IgD-negative memory B cell (primary cell): ENCODE results near the gene CLCF1. TPM values are rescaled to one million over a fixed set of nuclear protein-coding genes. Genes with fewer than 3 reads are reported as not detected.
"Not testable (repeated sequence)": the region's sequence is repeated elsewhere in the genome, so short reads cannot be mapped to it uniquely, and the experiment has no call there.

Experiments
- H3K27ac Mint-ChIP-seq, 3 donors: one replicate each; pipeline ENCODE4 v1.8.0; 2020 to 2022; ENCODE audit warnings: mild to moderate bottlenecking in 3 of 3, mixed read lengths in 3 of 3, moderate library complexity in 1 of 3
- H3K27me3 Mint-ChIP-seq: one replicate; pipeline ENCODE4 v1.8.0; 2021; ENCODE audit warnings: mixed read lengths
- H3K36me3 Mint-ChIP-seq: one replicate; pipeline ENCODE4 v1.8.0; 2020; ENCODE audit warnings: mild to moderate bottlenecking, mixed read lengths
- H3K4me1 Mint-ChIP-seq, 3 donors: one replicate each; pipeline ENCODE4 v1.8.0; 2020 to 2022; ENCODE audit warnings: mixed read lengths in 3 of 3, mild to moderate bottlenecking in 1 of 3
- H3K4me3 Mint-ChIP-seq, 4 donors: one replicate each; pipeline ENCODE4 v1.8.0; 2020 to 2022; ENCODE audit warnings: mild to moderate bottlenecking in 4 of 4, mixed read lengths in 4 of 4, moderate library complexity in 3 of 4
- H3K9me3 Mint-ChIP-seq, 3 donors: one replicate each; pipeline ENCODE4 v1.8.0; 2020 to 2021; ENCODE audit warnings: mixed read lengths in 3 of 3, mild to moderate bottlenecking in 1 of 3
- polyA plus RNA-seq: library from polyadenylated mRNA; unstranded; fragments of 300-500 nt; fragmentation: Illumina TruSeq; gene quantifications from one replicate; pipeline ENCODE4 v1.2.3, GENCODE V29; 2021

CLCF1 gene
- polyA plus RNA-seq, 1 donor from 2014 or later = 5.1 TPM

DNA sequence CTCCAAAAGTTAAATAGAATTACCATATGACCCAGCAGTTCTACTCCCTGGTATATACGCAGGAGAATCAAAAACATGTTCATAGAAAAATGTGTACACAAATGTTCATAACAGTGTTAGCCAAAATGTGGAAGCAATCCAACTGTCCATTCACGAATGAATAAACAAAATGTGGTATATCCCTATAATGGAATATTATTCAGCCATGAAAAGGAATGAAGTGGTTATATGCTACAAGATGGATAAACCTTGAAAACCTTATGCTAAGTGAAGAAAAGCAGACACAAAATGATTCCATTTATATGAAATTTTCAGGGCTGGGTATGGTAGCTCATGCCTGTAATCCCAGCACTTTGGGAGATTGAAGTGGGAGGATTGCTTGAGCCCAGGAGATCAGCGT is 36.1 kb downstream of the CLCF1 start:
- Mint-ChIP-seq H3K9me3 (no peaks in the 10 kb centered on the region), H3K27ac (no peak overlapping the region)

DNA sequence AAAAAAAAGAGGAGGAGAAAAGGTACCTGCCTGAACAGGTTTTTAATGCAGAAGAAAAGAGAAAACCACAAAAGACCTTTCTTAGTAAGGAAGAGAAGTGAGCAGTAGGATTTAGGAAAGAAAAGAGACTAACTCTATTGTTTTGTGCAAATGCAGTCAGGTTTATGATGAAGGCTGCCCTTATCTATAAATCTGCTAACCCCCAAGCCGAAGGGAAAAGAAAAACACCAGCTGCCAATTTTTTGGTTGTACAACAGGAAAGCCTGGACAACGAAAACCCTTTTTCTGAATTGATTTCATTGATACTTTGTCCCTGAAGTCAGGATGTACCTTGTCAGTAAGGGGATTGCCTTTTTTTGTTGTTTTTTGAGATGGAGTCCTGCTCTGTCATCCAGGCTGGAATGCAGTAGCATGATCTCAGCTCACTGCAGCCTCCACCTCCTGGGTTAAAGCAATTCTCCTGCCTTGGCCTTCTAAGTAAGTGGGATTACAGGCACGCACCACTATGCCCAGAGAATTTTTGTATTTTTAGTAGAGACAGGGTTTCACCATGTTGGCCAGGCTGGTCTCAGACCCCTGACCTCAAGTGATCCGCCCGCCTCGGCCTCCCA is 41.2 kb downstream of the CLCF1 start:
- no peaks in the 10 kb centered on the region for H3K4me1 Mint-ChIP-seq
- no peak overlapping the region for H3K4me3 Mint-ChIP-seq

More for the DNA sequence above, 36.1 kb downstream of the CLCF1 start:
- Mint-ChIP-seq H3K4me1 (peaks cover 0 to under 1% (median 0%) of the 10 kb centered on the region in 3 donors), H3K4me3 (no peak overlapping the region), H3K36me3 (peaks cover 2% of the 10 kb centered on the region), H3K27me3 (no peaks in the 10 kb centered on the region)

DNA sequence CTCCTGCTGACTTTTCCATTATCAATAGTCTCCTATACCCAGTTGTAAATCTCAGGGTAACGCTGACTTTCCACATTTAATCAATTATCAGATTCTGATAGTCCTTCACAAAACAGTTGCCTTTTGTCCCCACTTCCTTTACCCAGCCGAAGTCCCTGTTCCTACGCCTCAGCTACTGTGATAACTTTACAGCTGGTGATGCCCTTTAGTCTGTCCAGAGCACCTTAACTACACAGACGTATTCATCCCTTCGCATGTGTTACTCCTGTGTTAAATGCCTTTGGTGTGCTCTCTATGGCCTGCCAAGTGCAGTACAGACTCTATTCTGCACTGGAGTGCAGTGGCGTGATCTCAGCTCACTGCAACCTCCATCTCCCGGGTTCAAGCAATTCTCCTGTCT is 49.9 kb downstream of the CLCF1 start:
- H3K4me1 Mint-ChIP-seq = peaks cover 3 to 4% (median 3%) of the 10 kb centered on the region in 3 donors
- H3K27ac Mint-ChIP-seq = peak overlapping the region in 1 of 3 donors; percentile 43

More for the DNA sequence above, 41.2 kb downstream of the CLCF1 start:
- Mint-ChIP-seq H3K36me3 (peaks cover 2% of the 10 kb centered on the region), H3K27me3 (no peaks in the 10 kb centered on the region), H3K9me3 (no peaks in the 10 kb centered on the region), H3K27ac (no peak overlapping the region)

GRCh38 chr11:67322049-67322448 is 51.3 kb downstream of the CLCF1 start:
- Mint-ChIP-seq H3K9me3 (no peaks in the 10 kb centered on the region), H3K4me1 (peaks cover 6 to 12% (median 9%) of the 10 kb centered on the region in 3 donors), H3K36me3 (peaks cover 6% of the 10 kb centered on the region), H3K27ac (peak overlapping the region in 1 of 3 donors; percentile 33), H3K27me3 (peaks cover 5% of the 10 kb centered on the region), H3K4me3 (peak overlapping the region in 1 of 4 donors; percentile 39)

More for the DNA sequence above, 49.9 kb downstream of the CLCF1 start:
- Mint-ChIP-seq H3K9me3 (no peaks in the 10 kb centered on the region), H3K36me3 (peaks cover 6% of the 10 kb centered on the region), H3K4me3 (no peak overlapping the region), H3K27me3 (peaks cover 2% of the 10 kb centered on the region)

- H3K27ac Mint-ChIP-seq = peak overlapping the region in 1 of 3 donors; percentile 33
- H3K27me3 Mint-ChIP-seq = peaks cover 5% of the 10 kb centered on the region
- H3K9me3 Mint-ChIP-seq = no peaks in the 10 kb centered on the region
Observed at GRCh38 chr11:67321313-67321871, 52.0 kb downstream of the CLCF1 start.

DNA sequence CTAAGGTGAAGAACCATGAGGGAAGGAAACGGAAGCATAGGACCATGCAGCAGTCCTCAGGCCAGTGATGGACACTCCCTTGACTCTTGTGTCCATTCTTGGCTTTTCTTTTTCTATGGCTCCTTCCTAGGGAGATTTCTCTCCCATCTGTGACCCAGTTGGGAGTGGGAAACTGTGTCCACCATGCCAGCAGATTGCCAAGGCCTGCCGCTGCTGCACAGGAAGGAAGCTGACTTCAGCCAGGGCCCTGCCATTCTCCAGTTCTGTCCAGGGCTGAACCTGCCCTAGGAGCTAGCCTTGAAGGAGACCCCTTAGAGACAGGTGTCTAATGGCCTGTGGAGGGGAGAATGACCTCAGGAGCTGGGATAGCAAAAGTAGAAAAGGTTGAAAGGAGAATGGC is 52.7 kb downstream of the CLCF1 start:
- Mint-ChIP-seq H3K27me3 (peaks cover 5% of the 10 kb centered on the region), H3K4me1 (peaks cover 6 to 12% (median 10%) of the 10 kb centered on the region in 3 donors), H3K9me3 (no peaks in the 10 kb centered on the region), H3K4me3 (peak overlapping the region in 1 of 4 donors; percentile 28), H3K36me3 (peaks cover 6% of the 10 kb centered on the region), H3K27ac (no peak overlapping the region)

More at GRCh38 chr11:67321313-67321871, 52.0 kb downstream of the CLCF1 start:
- Mint-ChIP-seq H3K36me3 (peaks cover 6% of the 10 kb centered on the region), H3K4me1 (peaks cover 6 to 12% (median 10%) of the 10 kb centered on the region in 3 donors), H3K4me3 (peak overlapping the region in 1 of 4 donors; percentile 28)

GRCh38 chr11:67320011-67320410 is 53.4 kb downstream of the CLCF1 start:
- no peaks in the 10 kb centered on the region for H3K9me3 Mint-ChIP-seq
- peak overlapping the region in 1 of 4 donors; percentile 1 for H3K4me3 Mint-ChIP-seq
- H3K27ac Mint-ChIP-seq = no peak overlapping the region
- H3K27me3 Mint-ChIP-seq = peaks cover 5% of the 10 kb centered on the region
- peaks cover 6% of the 10 kb centered on the region for H3K36me3 Mint-ChIP-seq
- H3K4me1 Mint-ChIP-seq = peaks cover 6 to 17% (median 10%) of the 10 kb centered on the region in 3 donors

GRCh38 chr11:67318876-67319275 is 54.5 kb downstream of the CLCF1 start:
- not testable (repeated sequence) for H3K27me3 Mint-ChIP-seq, H3K36me3 Mint-ChIP-seq, H3K9me3 Mint-ChIP-seq
- H3K4me1 Mint-ChIP-seq = peaks cover 6 to 17% (median 10%) of the 10 kb centered on the region in 3 donors
- H3K4me3 Mint-ChIP-seq = peak overlapping the region; percentile 60 to 98 (median 96)
- peak overlapping the region in 2 of 3 donors; percentile 93 to 96 for H3K27ac Mint-ChIP-seq

DNA sequence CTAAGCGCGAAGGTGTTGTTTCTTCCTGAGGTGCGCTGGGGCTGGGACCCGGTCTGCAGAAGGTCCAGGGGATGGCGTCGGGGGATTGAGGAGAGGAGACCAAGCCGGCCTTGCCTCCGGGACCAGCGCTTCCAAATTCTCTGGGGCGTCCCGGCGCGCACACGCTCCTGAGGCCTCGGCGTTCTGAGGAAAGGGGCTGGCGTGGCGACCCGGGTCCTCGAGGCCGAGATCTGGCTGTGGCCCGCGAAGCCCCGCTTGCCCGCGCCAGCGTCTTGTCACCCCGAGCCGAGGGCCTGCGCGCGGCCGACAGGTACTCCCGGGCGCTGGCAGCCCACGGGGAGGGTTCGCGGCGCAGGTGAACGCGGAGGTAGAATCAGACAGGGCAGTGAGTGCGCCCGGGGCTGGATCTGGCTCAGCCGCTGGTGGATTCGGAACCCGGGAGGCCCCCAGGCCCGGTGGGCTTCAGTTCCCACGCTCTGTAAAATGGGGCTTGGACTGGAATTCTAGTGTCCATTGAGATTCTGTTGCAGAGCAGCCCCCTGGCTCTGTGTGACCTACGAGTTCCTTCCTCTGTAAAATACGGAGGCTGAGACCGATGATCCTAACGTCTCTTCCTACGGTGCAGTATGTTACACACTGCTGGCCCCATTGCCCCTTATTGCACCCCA is 55.4 kb downstream of the CLCF1 start:
- Mint-ChIP-seq H3K27ac (peak overlapping the region; percentile 93 to 99 (median 96)), H3K27me3 (peaks cover 5% of the 10 kb centered on the region), H3K4me3 (peak overlapping the region; percentile 95 to 98 (median 97)), H3K4me1 (peaks cover 9 to 17% (median 11%) of the 10 kb centered on the region in 3 donors), H3K9me3 (no peaks in the 10 kb centered on the region), H3K36me3 (peaks cover 4% of the 10 kb centered on the region)

DNA sequence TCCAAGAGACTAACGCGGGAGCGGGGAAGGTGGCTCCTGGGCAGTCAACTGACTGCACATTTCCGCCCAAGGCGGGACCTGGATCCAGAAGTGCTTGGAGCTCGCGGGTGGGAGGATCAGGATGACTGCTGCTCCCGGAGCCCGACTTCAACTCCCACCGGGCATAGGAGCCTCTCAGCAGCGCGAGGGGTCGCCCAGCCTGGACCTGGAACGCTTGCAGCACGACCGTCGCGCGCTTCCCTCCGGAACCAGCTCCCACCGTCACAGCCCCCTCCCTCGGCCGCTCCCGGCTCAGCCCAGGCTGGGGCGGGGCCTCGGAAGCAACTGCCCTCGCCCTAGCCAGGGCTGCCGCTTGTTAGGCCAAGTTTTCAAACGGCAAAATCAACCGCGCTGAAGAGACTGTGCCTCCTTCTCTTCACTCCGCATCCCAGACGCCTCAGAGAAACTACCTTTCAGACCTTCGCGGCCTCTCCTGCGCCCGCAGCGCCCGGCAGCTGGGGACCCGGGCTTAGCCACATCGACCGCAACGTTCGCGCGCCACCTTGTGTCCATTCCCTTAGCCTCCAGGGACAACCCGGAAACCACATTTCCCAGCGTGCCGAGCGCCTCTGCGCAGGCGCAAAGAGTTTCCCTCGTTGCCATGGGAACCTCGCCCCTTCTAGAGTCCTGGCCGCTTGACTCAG is 56.1 kb downstream of the CLCF1 start:
- H3K27me3 Mint-ChIP-seq = peaks cover 5% of the 10 kb centered on the region
- H3K4me1 Mint-ChIP-seq = peaks cover 14 to 21% (median 18%) of the 10 kb centered on the region in 3 donors
- no peaks in the 10 kb centered on the region for H3K9me3 Mint-ChIP-seq
- peak overlapping the region; percentile 93 to 99 (median 96) for H3K27ac Mint-ChIP-seq
- peaks cover 4% of the 10 kb centered on the region for H3K36me3 Mint-ChIP-seq
- peak overlapping the region; percentile 95 to 98 (median 97) for H3K4me3 Mint-ChIP-seq

DNA sequence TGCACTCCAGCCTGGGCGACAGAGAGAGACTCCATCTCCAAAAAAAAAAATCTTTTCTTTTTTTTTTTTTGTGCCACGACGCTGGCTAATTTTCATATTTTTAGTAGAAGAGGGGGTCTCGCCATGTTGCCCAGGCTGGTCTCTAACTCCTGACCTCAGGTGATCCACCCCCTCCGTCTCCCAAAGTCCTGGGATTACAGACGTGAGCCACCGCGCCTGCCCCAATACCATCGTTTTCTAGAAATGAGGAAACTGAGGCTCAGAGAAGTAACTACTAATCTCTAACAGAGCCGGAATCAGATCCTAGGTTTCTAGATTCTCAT is 56.6 kb downstream of the CLCF1 start:
- Mint-ChIP-seq H3K4me1 (peaks cover 16 to 22% (median 18%) of the 10 kb centered on the region in 3 donors), H3K27ac (peak overlapping the region; percentile 93 to 99 (median 96)), H3K36me3 (peaks cover 4% of the 10 kb centered on the region), H3K9me3 (no peaks in the 10 kb centered on the region), H3K27me3 (peaks cover 5% of the 10 kb centered on the region), H3K4me3 (peak overlapping the region; percentile 95 to 98 (median 97))

- no peaks in the 10 kb centered on the region for H3K9me3 Mint-ChIP-seq
- H3K36me3 Mint-ChIP-seq = peaks cover 3% of the 10 kb centered on the region
- peaks cover 16 to 22% (median 18%) of the 10 kb centered on the region in 3 donors for H3K4me1 Mint-ChIP-seq
- peak overlapping the region; percentile 25 to 84 (median 73) for H3K27ac Mint-ChIP-seq
- H3K4me3 Mint-ChIP-seq = peak overlapping the region in 3 of 4 donors; percentile 75 to 95 (median 83)
- H3K27me3 Mint-ChIP-seq = peaks cover 5% of the 10 kb centered on the region
Observed at GRCh38 chr11:67315325-67315909, 58.0 kb downstream of the CLCF1 start.

DNA sequence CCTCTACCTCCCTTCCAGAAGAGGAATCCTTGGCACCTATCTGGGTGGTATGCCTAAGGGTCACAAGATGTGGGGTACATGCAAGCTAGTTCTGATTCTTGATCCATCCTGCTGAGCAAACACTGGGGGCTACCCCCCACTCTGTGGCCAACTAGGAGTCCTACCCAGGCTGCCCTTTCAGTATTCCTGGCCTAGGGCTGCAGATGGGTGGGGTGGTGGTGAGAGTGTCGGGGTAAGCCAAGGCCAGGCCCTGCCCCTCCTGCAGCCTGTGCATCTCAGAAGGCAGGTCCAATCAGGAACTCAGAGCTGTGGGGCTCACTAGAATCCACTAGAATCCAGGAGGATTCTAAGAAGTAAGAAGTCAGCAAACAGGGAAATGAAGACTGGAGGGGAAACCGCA is 59.2 kb downstream of the CLCF1 start:
- Mint-ChIP-seq H3K9me3 (no peaks in the 10 kb centered on the region), H3K4me1 (peaks cover 16 to 22% (median 20%) of the 10 kb centered on the region in 3 donors), H3K27ac (peak overlapping the region in 1 of 3 donors; percentile 91)

More for the DNA sequence above, 59.2 kb downstream of the CLCF1 start:
- H3K27me3 Mint-ChIP-seq = peaks cover 5% of the 10 kb centered on the region
- H3K36me3 Mint-ChIP-seq = no peaks in the 10 kb centered on the region
- peak overlapping the region in 3 of 4 donors; percentile 27 to 71 (median 67) for H3K4me3 Mint-ChIP-seq
